Endodermal cell (in vitro differentiated cells): ENCODE measurements around the gene UBE2M. TPM values are rescaled to one million over a fixed set of nuclear protein-coding genes. Genes with fewer than 3 reads are reported as not detected.
A peak's percentile ranks its signal among the peaks of the same experiment; 100 is the strongest.

Experiments
- DNase-seq: peaks from one replicate; pipeline ENCODE4 v3.0.0-alpha.2; 2017
- H3K27ac ChIP-seq: 2 replicates; pipeline ENCODE4 v1.5.1; 2013; ENCODE audit warnings: mild to moderate bottlenecking, low read depth, low read length, moderate library complexity
- H3K27me3 ChIP-seq: 2 replicates; pipeline ENCODE4 v1.6.1; 2013; ENCODE audit warnings: mild to moderate bottlenecking, low read length, moderate library complexity; ENCODE audit not compliant: insufficient read depth, control insufficient read depth, poor library complexity, severe bottlenecking
- H3K36me3 ChIP-seq: 2 replicates; pipeline ENCODE4 v1.7.0; 2013; ENCODE audit warnings: mild to moderate bottlenecking, low read length, moderate library complexity; ENCODE audit not compliant: control insufficient read depth, insufficient read depth
- H3K4me1 ChIP-seq: one replicate; pipeline ENCODE4 v1.7.0; 2013; ENCODE audit warnings: low read length; ENCODE audit not compliant: control insufficient read depth, insufficient read depth
- H3K4me3 ChIP-seq: 2 replicates; pipeline ENCODE4 v1.5.1; 2013; ENCODE audit warnings: mild to moderate bottlenecking, low read length, moderate library complexity
- H3K9ac ChIP-seq: 2 replicates; pipeline ENCODE4 v1.6.1; 2013; ENCODE audit warnings: mild to moderate bottlenecking, low read length, moderate library complexity; ENCODE audit not compliant: poor library complexity, severe bottlenecking; ENCODE audit errors: extremely low read depth
- H3K9me3 ChIP-seq: 2 replicates; pipeline ENCODE4 v1.6.1; 2013; ENCODE audit warnings: mild to moderate bottlenecking, low read length, moderate library complexity; ENCODE audit not compliant: control insufficient read depth
- H3K27ac Mint-ChIP-seq: 2 replicates; pipeline ENCODE4 v1.8.0; 2020; ENCODE audit warnings: mixed read lengths
- H3K27me3 Mint-ChIP-seq: 2 replicates; pipeline ENCODE4 v1.8.0; 2021; ENCODE audit warnings: mild to moderate bottlenecking, mixed read lengths; ENCODE audit not compliant: insufficient read depth
- H3K36me3 Mint-ChIP-seq: 2 replicates; pipeline ENCODE4 v1.8.0; 2020; ENCODE audit warnings: low read depth, mixed read lengths
- H3K4me1 Mint-ChIP-seq: 2 replicates; pipeline ENCODE4 v1.8.0; 2020; ENCODE audit warnings: mixed read lengths
- H3K4me3 Mint-ChIP-seq: 2 replicates; pipeline ENCODE4 v1.8.0; 2020; ENCODE audit warnings: mild to moderate bottlenecking, moderate library complexity, mixed read lengths
- H3K9me3 Mint-ChIP-seq: 2 replicates; pipeline ENCODE4 v1.8.0; 2020; ENCODE audit warnings: mild to moderate bottlenecking, mixed read lengths
- CTCF ChIP-seq: fragments of 200-600 bp; sonication (generic); conservative IDR thresholded peaks from 2 replicates; pipeline ENCODE4 v1.5.0; 2021; ENCODE audit warnings: antibody characterized with exemption, mild to moderate bottlenecking
- WGBS, 2 experiments: methylation state at CpG; one replicate each; pipeline versions ENCODE4 v1.1.5 to v1.1.7; 2013; ENCODE audit warnings: missing lambda C conversion rate in 2 of 2, mixed read lengths in 1 of 2; ENCODE audit not compliant: insufficient coverage in 1 of 2, insufficient read length in 1 of 2; 5-methylcytosine and 5-hydroxymethylcytosine counted together
- total RNA-seq, 2 donors: library from RNA; stranded (reverse); fragmentation: NEBNext Ultra II Directional in 1 of 2; extraction: Animal tissue kit (Norgen Biotek cat#: 25700) in 1 of 2; gene quantifications; 2 replicates in 1 of 2; 3 replicates in 1 of 2; pipeline ENCODE4 v1.2.1, GENCODE V29; 2021

Gene UBE2M
- total RNA-seq, 2 donors from 2014 or later, result 90.8 to 116 TPM

GRCh38 chr19:58559275-58560006 is 1.0 kb upstream of the UBE2M start:
- peak overlapping the region; percentile 99 for H3K27ac ChIP-seq
- DNase-seq, result peak; percentile 97
- H3K4me1 ChIP-seq, result no peaks in the 10 kb centered on the region
- H3K4me3 ChIP-seq, result peak overlapping the region; percentile 98
- H3K9me3 ChIP-seq, result no peaks in the 10 kb centered on the region
- H3K27me3 ChIP-seq, result peaks cover 6% of the 10 kb centered on the region
- H3K36me3 ChIP-seq, result peaks cover 18% of the 10 kb centered on the region
- H3K36me3 Mint-ChIP-seq, result peaks cover 22% of the 10 kb centered on the region
- peaks cover 2% of the 10 kb centered on the region for H3K27me3 Mint-ChIP-seq
- 0 to 1% methylated on average over 24 to 33 of the region's 33 CpGs for WGBS, 2 experiments
- TF ChIP-seq CTCF, result no peak
- peak overlapping the region; percentile 99 for H3K27ac Mint-ChIP-seq
- peak overlapping the region; percentile 96 for H3K4me3 Mint-ChIP-seq
- peak overlapping the region; percentile 95 for H3K9ac ChIP-seq
- H3K4me1 Mint-ChIP-seq, result peaks cover 18% of the 10 kb centered on the region
- no peaks in the 10 kb centered on the region for H3K9me3 Mint-ChIP-seq

GRCh38 chr19:58558623-58559274 is 338 bp upstream of the UBE2M start:
- no peaks in the 10 kb centered on the region for H3K9me3 Mint-ChIP-seq
- H3K27ac ChIP-seq, result peak overlapping the region; percentile 99
- H3K27me3 ChIP-seq, result peaks cover 6% of the 10 kb centered on the region
- H3K4me1 Mint-ChIP-seq, result peaks cover 24% of the 10 kb centered on the region
- peak overlapping the region; percentile 96 for H3K4me3 Mint-ChIP-seq
- peaks cover 21% of the 10 kb centered on the region for H3K36me3 ChIP-seq
- no peaks in the 10 kb centered on the region for H3K4me1 ChIP-seq
- peaks cover 22% of the 10 kb centered on the region for H3K36me3 Mint-ChIP-seq
- H3K27ac Mint-ChIP-seq, result peak overlapping the region; percentile 99
- WGBS, 2 experiments, result 0 to 1% methylated on average over 33 to 76 of the region's 76 CpGs
- H3K4me3 ChIP-seq, result peak overlapping the region; percentile 98
- TF ChIP-seq CTCF, result no peak
- peaks cover 2% of the 10 kb centered on the region for H3K27me3 Mint-ChIP-seq
- peak; percentile 100 for DNase-seq
- peak overlapping the region; percentile 95 for H3K9ac ChIP-seq
- H3K9me3 ChIP-seq, result no peaks in the 10 kb centered on the region

GRCh38 chr19:58557221-58558065 is 968 bp downstream of the UBE2M start:
- Mint-ChIP-seq H3K9me3 (no peaks in the 10 kb centered on the region), H3K4me3 (peak overlapping the region; percentile 96), H3K36me3 (peaks cover 28% of the 10 kb centered on the region), H3K27ac (peak overlapping the region; percentile 95), H3K27me3 (peaks cover 2% of the 10 kb centered on the region), H3K4me1 (peaks cover 27% of the 10 kb centered on the region)
- TF ChIP-seq CTCF, result no peak
- Histone ChIP-seq H3K4me3 (peak overlapping the region; percentile 99), H3K27me3 (peaks cover 6% of the 10 kb centered on the region), H3K9me3 (no peaks in the 10 kb centered on the region), H3K4me1 (no peaks in the 10 kb centered on the region), H3K27ac (peak overlapping the region; percentile 59), H3K36me3 (peaks cover 30% of the 10 kb centered on the region), H3K9ac (peak overlapping the region; percentile 95)
- DNase-seq, result no peak
- WGBS, 2 experiments, result 40 to 41% methylated on average over 9 to 12 of the region's 12 CpGs
